ENCODE results near the gene ADAM33.
A peak's percentile ranks its signal among the peaks of the same experiment; 100 is the strongest.

ADAM33 gene

GRCh38 chr20:3681931-3682781 is at the start of gene ADAM33:
TSS of gene ADAM33 (minus strand) at chr20:3682010. CDS start at chr20:3682004, 6 bp downstream.
- peak; percentile 63 for DNase-seq (ENCODE audit: low spot score)

- no peak for DNase-seq (ENCODE audit: low spot score)
Measured at GRCh38 chr20:3730803-3731672, 49.2 kb upstream of the ADAM33 start.

GRCh38 chr20:3729811-3730540 is 48.2 kb upstream of the ADAM33 start:
- no peak for DNase-seq (ENCODE audit: low spot score)

GRCh38 chr20:3729378-3729777 is 47.6 kb upstream of the ADAM33 start:
- no peak for DNase-seq (ENCODE audit: low spot score)

- DNase-seq (ENCODE audit: low spot score): no peak
Measured at GRCh38 chr20:3728876-3729275, 47.1 kb upstream of the ADAM33 start.

- no peak for DNase-seq (ENCODE audit: low spot score)
Measured at GRCh38 chr20:3728354-3728753, 46.5 kb upstream of the ADAM33 start.

GRCh38 chr20:3727401-3728021 is 45.7 kb upstream of the ADAM33 start:
- DNase-seq (ENCODE audit: low spot score): peak; percentile 69

- DNase-seq (ENCODE audit: low spot score): no peak
Measured at GRCh38 chr20:3724356-3724755, 42.5 kb upstream of the ADAM33 start.

- no peak for DNase-seq (ENCODE audit: low spot score)
Measured at GRCh38 chr20:3723284-3723683, 41.5 kb upstream of the ADAM33 start.

- DNase-seq (ENCODE audit: low spot score): no peak
Measured at GRCh38 chr20:3721912-3722311, 40.1 kb upstream of the ADAM33 start.

GRCh38 chr20:3720626-3721025 is 38.8 kb upstream of the ADAM33 start:
- DNase-seq (ENCODE audit: low spot score): no peak

GRCh38 chr20:3720068-3720467 is 38.3 kb upstream of the ADAM33 start:
- DNase-seq (ENCODE audit: low spot score): no peak

GRCh38 chr20:3719046-3719445 is 37.2 kb upstream of the ADAM33 start:
- DNase-seq (ENCODE audit: low spot score): no peak

- DNase-seq (ENCODE audit: low spot score): peak; percentile 64
Measured at GRCh38 chr20:3716195-3716834, 34.5 kb upstream of the ADAM33 start.

GRCh38 chr20:3714092-3714491 is 32.3 kb upstream of the ADAM33 start:
- DNase-seq (ENCODE audit: low spot score): no peak

GRCh38 chr20:3712279-3712873 is 30.6 kb upstream of the ADAM33 start, which contains the start of gene SIGLEC1:
TSS of gene SIGLEC1 (minus strand) at chr20:3712600. CDS start at chr20:3707128, 5,472 bp downstream.
- no peak for DNase-seq (ENCODE audit: low spot score)

GRCh38 chr20:3711484-3711941 is 29.7 kb upstream of the ADAM33 start:
- DNase-seq (ENCODE audit: low spot score): no peak

GRCh38 chr20:3710703-3711483 is 29.1 kb upstream of the ADAM33 start:
- DNase-seq (ENCODE audit: low spot score): peak; percentile 79

GRCh38 chr20:3710011-3710466 is 28.2 kb upstream of the ADAM33 start:
- DNase-seq (ENCODE audit: low spot score): no peak

GRCh38 chr20:3707508-3707899 is 25.7 kb upstream of the ADAM33 start:
- DNase-seq (ENCODE audit: low spot score): no peak
